ENCODE results near the gene LRRC2. TPM values are rescaled to one million over a fixed set of nuclear protein-coding genes. Genes with fewer than 3 reads are reported as not detected.

Gene LRRC2
- total and polyA plus RNA-seq, 9 of the 15 experiments (the other 6 are each of a cell fraction or from before 2014, with no cell fraction given): 0.01 to 0.04 (median 0.03) TPM; not detected in 5

DNA sequence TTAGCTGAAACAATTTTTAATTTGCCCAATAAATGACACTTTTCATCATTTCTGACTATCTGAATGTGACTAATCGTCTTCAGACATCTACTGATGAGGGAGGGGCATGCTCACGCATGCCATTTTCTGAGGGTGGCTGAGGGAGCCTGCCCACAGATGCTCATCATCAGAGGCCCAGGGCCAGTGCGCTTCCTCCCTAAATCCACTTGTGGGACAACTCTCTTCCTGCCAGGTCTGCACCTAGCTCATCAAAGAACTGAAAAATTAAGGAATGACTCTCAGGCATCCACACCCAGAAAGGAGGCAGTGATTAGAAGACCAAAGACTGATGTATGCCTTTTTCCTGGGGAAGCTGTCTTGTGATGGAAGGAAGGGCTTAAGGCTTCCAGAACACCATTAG lies 45.6 kb downstream of the LRRC2 start (continued):
- TF ChIP-seq, protein P1, sequence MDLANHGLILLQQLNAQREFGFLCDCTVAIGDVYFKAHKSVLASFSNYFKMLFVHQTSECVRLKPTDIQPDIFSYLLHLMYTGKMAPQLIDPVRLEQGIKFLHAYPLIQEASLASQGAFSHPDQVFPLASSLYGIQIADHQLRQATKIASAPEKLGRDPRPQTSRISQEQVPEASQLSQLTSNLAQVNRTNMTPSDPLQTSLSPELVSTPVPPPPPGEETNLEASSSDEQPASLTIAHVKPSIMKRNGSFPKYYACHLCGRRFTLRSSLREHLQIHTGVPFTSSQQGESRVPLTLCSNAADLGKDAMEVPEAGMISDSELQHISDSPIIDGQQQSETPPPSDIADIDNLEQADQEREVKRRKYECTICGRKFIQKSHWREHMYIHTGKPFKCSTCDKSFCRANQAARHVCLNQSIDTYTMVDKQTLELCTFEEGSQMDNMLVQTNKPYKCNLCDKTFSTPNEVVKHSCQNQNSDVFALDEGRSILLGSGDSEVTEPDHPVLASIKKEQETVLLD (IDR thresholded peaks at IDR 0.05): no peak
- TF ChIP-seq TBP (optimal IDR thresholded peaks at IDR 0.05; ENCODE audit: low read depth, low read length): no peak
- TF ChIP-seq SRSF7 (optimal IDR thresholded peaks at IDR 0.05; ENCODE audit: low read depth, low read length): no peak
- no peak for TF ChIP-seq SMARCB1 (IDR thresholded peaks at IDR 0.05; ENCODE audit: insufficient read length, low read depth)

DNA sequence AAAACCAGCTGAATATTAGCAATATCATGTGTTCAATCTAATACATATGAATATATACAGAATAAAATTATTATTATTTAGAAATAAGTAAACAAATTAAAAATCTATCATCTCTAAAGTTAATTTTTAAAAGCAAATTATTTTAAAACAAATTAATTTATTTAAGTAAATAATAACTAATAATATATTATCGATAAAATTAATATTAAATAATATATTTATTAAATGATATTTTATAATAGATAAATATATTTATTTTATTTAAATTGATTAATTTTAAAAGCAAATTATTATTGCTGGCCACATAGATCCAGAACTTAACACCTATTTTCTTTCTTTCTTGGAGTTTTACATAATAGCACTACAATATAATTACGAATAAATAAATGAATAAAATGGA lies 46.1 kb downstream of the LRRC2 start:
- Histone ChIP-seq H3K9me3 (replicated peaks; ENCODE audit: control insufficient read depth, insufficient read depth, low read depth, low read length) (no peaks in the 10 kb centered on the region), H3K27me3 (ENCODE audit: control insufficient read depth in 2 of 2, insufficient read depth in 2 of 2, low read length in 2 of 2) (no peaks in the 10 kb centered on the region), H3K79me2 (ENCODE audit: control insufficient read depth, insufficient read depth, low read length) (no peaks in the 10 kb centered on the region), H4K20me1 (replicated peaks; ENCODE audit: control insufficient read depth, insufficient read depth, low read length) (no peaks in the 10 kb centered on the region), H3K36me3 (ENCODE audit: control insufficient read depth, insufficient read depth, low read length) (no peaks in the 10 kb centered on the region), H3K4me1 (replicated peaks in 1 of 2; ENCODE audit: control insufficient read depth in 2 of 2, insufficient read depth in 2 of 2, low read length in 2 of 2) (peaks cover 8 to 16% of the 10 kb centered on the region in 2 experiments; a peak in 3 of 5 replicates), H3K9me1 (ENCODE audit: control insufficient read depth, insufficient read depth, low read length) (no peaks in the 10 kb centered on the region), H2AFZ (ENCODE audit: low read depth, low read length) (no peak overlapping the region), H3K9ac (ENCODE audit: insufficient read depth in 1 of 2, low read depth in 2 of 2, low read length in 2 of 2) (no peak overlapping the region), H3K4me2 (ENCODE audit: insufficient read depth, low read length) (no peak overlapping the region), H3K4me3 (no peak overlapping the region), H3K27ac (ENCODE audit: extremely low read depth, low read depth, low read length) (no peak overlapping the region)
- POLR2A ChIA-PET: interaction anchor here (1.3 to 2.2 kb wide), 3 partner anchors 11 to 21 kb away, joined by 3 to 10 read pairs (median 5); no protein-coding TSS in a partner anchor
- in situ Hi-C loops (cut with MboI): no loop called here
- no peak for DNase-seq (ENCODE audit: extremely low read depth in 1 of 4, low spot score in 3 of 4)
- intact Hi-C loops (cut with micrococcal nuclease): no loop called here
- CTCF ChIA-PET (ENCODE audit: low intra/inter-chr PET ratio): no interaction called here
- TF ChIP-seq ZFP36 (IDR thresholded peaks at IDR 0.05; ENCODE audit: low read depth, low read length, partially characterized antibody): no peak
- peak; percentile 56; the same call in 1 of the 2 replicates for TF ChIP-seq ZNF274 (IDR thresholded peaks at IDR 0.05; ENCODE audit: borderline replicate concordance, low read depth, low read length)
- WGBS (ENCODE audit: insufficient coverage, low coverage, missing lambda C conversion rate): 65% methylated on average over 2 of the region's 2 CpGs
- FAIRE-seq: no peak
- no peak for ATAC-seq
- no TSS peak for BruUV-seq (replicated peaks)
